GM06990 (cell line): ENCODE measurements around the gene NEK1.
A peak's percentile ranks its signal among the peaks of the same experiment; 100 is the strongest.

ENCODE experiments used
- DNase-seq: peaks from one replicate; pipeline ENCODE4 v3.0.0-alpha.2; 2011; ENCODE audit not compliant: insufficient read length; ENCODE audit errors: extremely low read depth
- H3K27me3 ChIP-seq: replicated peaks from 2 replicates; pipeline ENCODE4 v1.6.0; 2011; ENCODE audit warnings: low read length; ENCODE audit not compliant: control insufficient read depth, insufficient read depth
- H3K36me3 ChIP-seq: 2 replicates; pipeline ENCODE4 v1.5.1; 2011; ENCODE audit warnings: low read length; ENCODE audit not compliant: control insufficient read depth, insufficient read depth
- H3K4me3 ChIP-seq: replicated peaks from 2 replicates; pipeline ENCODE4 v1.5.1; 2011; ENCODE audit warnings: low read depth, mild to moderate bottlenecking, control low read depth, low read length
- CTCF ChIP-seq: IDR thresholded peaks from 2 replicates; pipeline ENCODE4 v1.5.1; 2011; ENCODE audit warnings: low read length, control low read depth, mild to moderate bottlenecking, inconsistent platforms; ENCODE audit not compliant: insufficient read depth, poor library complexity, severe bottlenecking

Gene NEK1

DNA sequence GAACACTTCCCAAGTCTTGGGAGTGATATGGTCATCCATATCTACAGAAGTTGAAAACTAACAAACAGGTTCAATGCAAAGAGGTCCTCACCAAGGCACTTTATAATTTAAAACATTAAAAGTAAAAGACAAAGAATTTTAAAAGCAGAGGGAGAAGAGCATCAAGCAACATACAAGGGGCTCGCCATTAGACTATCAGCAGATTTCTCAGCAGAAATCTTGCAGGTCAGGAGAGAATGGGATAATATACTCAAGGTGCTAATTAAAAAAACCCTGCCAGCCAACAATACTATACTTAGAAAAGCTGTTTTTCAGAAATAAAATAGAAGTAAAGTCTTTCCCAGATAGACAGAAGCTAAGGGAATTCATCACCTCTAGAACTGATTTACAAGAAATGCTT, 121.2 kb downstream of the NEK1 start:
- Histone ChIP-seq H3K36me3 (no peaks in the 10 kb centered on the region; the same call in 1 of the 2 replicates), H3K27me3 (no peaks in the 10 kb centered on the region), H3K4me3 (no peak overlapping the region)
- no peak for DNase-seq
- TF ChIP-seq CTCF = no peak

- Histone ChIP-seq H3K27me3 (no peaks in the 10 kb centered on the region), H3K4me3 (no peak overlapping the region), H3K36me3 (no peaks in the 10 kb centered on the region; the same call in 1 of the 2 replicates)
- TF ChIP-seq CTCF = no peak
- no peak for DNase-seq
Observed at GRCh38 chr4:169489306-169489705, 123.1 kb downstream of the NEK1 start.

DNA sequence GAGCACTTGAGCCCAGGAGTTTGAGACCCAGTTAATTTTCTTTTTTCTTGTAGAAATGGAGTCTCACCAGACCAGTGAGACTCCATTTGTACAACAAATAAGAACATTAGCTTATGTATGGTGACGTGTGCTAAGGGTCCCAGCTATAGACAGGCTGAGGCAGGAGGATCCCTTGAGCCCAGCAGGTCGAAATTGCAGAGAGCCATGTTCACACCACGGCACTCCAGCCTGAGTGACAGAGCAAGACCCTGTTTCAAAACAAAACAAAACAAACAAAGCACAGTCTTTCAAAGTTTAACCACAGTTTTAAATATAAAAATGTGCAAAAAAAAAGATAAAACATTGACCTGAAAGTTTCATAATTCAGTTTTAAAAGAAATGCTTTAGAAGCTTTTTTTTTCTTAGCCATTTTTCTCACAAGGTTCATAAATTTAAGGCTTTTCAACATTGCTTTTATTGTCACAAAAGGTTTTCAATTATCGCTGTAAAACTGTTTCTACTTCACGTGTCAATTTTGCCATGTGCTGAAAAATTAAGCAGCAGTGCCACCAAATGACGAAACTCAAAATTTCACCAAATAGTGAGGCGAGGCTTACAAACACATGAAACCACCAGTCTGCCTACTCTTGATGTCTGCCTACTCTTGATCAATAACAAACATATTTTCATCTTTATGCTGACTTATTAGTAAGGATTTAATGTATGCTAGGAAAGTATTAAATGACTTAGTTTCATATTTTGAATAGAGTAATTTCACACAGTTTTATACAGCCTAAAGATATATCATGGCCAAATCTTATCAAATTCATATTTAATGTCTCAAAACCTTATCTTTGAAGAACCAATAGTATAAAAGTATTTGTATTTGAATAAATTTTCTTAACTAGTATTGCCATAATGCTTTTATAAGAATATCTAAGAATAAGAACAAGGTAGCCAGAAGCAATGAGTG, 126.3 kb downstream of the NEK1 start:
- peak; percentile 50 for TF ChIP-seq CTCF
- no peak overlapping the region for H3K4me3 ChIP-seq
- DNase-seq = peak; percentile 10

DNA sequence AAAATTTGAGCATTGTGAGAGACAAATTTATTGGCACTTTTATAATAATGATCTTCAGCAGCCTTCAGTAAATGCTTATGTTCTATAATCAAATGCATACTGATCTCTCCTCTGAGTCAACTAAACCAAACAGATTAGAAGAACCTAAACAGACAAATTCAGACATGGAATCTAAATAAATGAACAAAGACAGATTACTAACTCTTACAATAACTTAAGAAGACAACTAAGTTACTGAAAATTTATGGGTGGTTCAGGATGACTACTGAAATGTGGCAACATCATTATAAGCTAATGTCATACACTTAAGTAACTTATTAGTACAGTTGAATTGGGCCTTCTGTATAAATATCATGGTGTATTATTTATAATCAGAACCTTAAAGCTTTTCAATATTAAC, 127.3 kb downstream of the NEK1 start:
- no peak for TF ChIP-seq CTCF
- no peak for DNase-seq
- no peak overlapping the region for H3K4me3 ChIP-seq
- H3K27me3 ChIP-seq = no peaks in the 10 kb centered on the region
- H3K36me3 ChIP-seq = no peaks in the 10 kb centered on the region; the same call in 1 of the 2 replicates

More for the DNA sequence above, 126.3 kb downstream of the NEK1 start:
- no peaks in the 10 kb centered on the region; the same call in 1 of the 2 replicates for H3K36me3 ChIP-seq
- H3K27me3 ChIP-seq = no peaks in the 10 kb centered on the region

GRCh38 chr4:169484485-169484884, 127.9 kb downstream of the NEK1 start:
- no peaks in the 10 kb centered on the region for H3K27me3 ChIP-seq
- TF ChIP-seq CTCF = no peak
- no peak overlapping the region for H3K4me3 ChIP-seq
- no peak for DNase-seq
- H3K36me3 ChIP-seq = no peaks in the 10 kb centered on the region; the same call in 1 of the 2 replicates
